ENCODE results near the gene LUM.

LUM gene

DNA sequence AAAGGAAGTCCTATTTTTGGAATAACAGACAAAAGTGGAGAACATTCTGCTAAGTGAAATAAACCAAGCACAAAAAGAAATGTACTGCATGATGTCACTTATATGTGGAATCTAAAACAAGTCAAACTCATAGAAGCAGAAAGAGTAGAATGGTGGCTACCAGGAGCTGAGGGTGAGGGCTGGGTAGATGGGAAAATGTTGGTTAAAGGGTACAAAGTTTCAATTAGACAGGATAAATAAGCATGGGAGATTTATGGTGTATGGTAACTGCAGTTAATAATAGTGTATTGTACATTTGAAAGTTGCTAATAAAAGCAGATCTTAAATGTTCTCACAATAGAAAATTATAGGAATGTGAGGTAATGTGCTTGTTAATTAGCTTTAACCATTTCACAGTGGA lies 12.8 kb downstream of the LUM start:
- Histone ChIP-seq H3K4me3 (ENCODE audit: low read length) (no peak overlapping the region), H3K79me2 (ENCODE audit: low read length) (no peaks in the 10 kb centered on the region), H3K9ac (ENCODE audit: low read length) (no peak overlapping the region), H3K36me3 (replicated peaks; ENCODE audit: insufficient read depth, low read length) (no peaks in the 10 kb centered on the region), H3K27me3 (replicated peaks; ENCODE audit: insufficient read depth, low read length) (no peaks in the 10 kb centered on the region), H3K4me1 (ENCODE audit: low read length) (peaks cover 2% of the 10 kb centered on the region; the same call in 1 of the 2 replicates), H3K9me2 (replicated peaks; ENCODE audit: insufficient read depth, low read length) (no peaks in the 10 kb centered on the region), H3F3A (ENCODE audit: insufficient read depth, low read length) (no peaks in the 10 kb centered on the region), H2AFZ (ENCODE audit: low read length) (no peak overlapping the region), H3K4me2 (ENCODE audit: low read depth, low read length) (no peak overlapping the region), H4K20me1 (ENCODE audit: insufficient read depth, low read length) (no peaks in the 10 kb centered on the region), H3K27ac (ENCODE audit: low read length) (no peak overlapping the region), H3K9me3 (replicated peaks; ENCODE audit: insufficient read depth, low read length) (no peaks in the 10 kb centered on the region)
- TF ChIP-seq EZH2 (optimal IDR thresholded peaks at IDR 0.05; ENCODE audit: low read depth, low read length) (no peak), EZH2phosphoT487 (IDR thresholded peaks at IDR 0.05; ENCODE audit: low read length) (no peak)
- TF ChIP-seq, protein P1, sequence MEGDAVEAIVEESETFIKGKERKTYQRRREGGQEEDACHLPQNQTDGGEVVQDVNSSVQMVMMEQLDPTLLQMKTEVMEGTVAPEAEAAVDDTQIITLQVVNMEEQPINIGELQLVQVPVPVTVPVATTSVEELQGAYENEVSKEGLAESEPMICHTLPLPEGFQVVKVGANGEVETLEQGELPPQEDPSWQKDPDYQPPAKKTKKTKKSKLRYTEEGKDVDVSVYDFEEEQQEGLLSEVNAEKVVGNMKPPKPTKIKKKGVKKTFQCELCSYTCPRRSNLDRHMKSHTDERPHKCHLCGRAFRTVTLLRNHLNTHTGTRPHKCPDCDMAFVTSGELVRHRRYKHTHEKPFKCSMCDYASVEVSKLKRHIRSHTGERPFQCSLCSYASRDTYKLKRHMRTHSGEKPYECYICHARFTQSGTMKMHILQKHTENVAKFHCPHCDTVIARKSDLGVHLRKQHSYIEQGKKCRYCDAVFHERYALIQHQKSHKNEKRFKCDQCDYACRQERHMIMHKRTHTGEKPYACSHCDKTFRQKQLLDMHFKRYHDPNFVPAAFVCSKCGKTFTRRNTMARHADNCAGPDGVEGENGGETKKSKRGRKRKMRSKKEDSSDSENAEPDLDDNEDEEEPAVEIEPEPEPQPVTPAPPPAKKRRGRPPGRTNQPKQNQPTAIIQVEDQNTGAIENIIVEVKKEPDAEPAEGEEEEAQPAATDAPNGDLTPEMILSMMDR (IDR thresholded peaks at IDR 0.05; ENCODE audit: low read length) = no peak
- no peak for DNase-seq

DNA sequence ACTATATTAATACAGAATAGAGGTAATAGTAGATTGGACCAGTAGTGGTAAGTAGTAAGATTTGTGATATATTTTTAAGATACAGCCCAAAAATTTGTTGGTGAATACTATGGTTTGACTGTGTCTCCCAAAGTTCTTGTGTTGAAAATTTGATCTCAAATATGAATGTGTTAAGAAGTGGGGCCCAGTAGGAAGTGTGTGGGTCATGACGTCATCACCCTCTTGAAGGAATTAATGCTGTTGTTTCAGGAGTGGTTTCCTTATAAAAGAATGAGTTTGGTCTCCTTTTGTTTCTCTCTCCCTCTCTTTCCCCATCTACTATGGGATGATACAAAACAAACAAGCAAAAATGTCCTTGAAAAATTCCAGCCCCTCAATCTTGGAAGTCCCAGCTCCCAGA lies 16.3 kb downstream of the LUM start:
- no peak for DNase-seq
- H3K9me3 ChIP-seq (replicated peaks; ENCODE audit: insufficient read depth, low read length) = no peaks in the 10 kb centered on the region
- H3K9ac ChIP-seq (ENCODE audit: low read length) = no peak overlapping the region
- H3K4me2 ChIP-seq (ENCODE audit: low read depth, low read length) = no peak overlapping the region
- no peak overlapping the region for H3K4me3 ChIP-seq (ENCODE audit: low read length)
- no peaks in the 10 kb centered on the region for H3K27me3 ChIP-seq (replicated peaks; ENCODE audit: insufficient read depth, low read length)
- H3K4me1 ChIP-seq (ENCODE audit: low read length) = no peaks in the 10 kb centered on the region
- H2AFZ ChIP-seq (ENCODE audit: low read length) = no peak overlapping the region
- no peaks in the 10 kb centered on the region for H3K79me2 ChIP-seq (ENCODE audit: low read length)
- no peak for TF ChIP-seq EZH2phosphoT487 (IDR thresholded peaks at IDR 0.05; ENCODE audit: low read length)
- TF ChIP-seq, protein P1 (IDR thresholded peaks at IDR 0.05; ENCODE audit: low read length) = no peak
- H3F3A ChIP-seq (ENCODE audit: insufficient read depth, low read length) = no peaks in the 10 kb centered on the region
- no peaks in the 10 kb centered on the region for H3K36me3 ChIP-seq (replicated peaks; ENCODE audit: insufficient read depth, low read length)
- no peak overlapping the region for H3K27ac ChIP-seq (ENCODE audit: low read length)
- no peaks in the 10 kb centered on the region for H4K20me1 ChIP-seq (ENCODE audit: insufficient read depth, low read length)
- H3K9me2 ChIP-seq (replicated peaks; ENCODE audit: insufficient read depth, low read length) = no peaks in the 10 kb centered on the region

DNA sequence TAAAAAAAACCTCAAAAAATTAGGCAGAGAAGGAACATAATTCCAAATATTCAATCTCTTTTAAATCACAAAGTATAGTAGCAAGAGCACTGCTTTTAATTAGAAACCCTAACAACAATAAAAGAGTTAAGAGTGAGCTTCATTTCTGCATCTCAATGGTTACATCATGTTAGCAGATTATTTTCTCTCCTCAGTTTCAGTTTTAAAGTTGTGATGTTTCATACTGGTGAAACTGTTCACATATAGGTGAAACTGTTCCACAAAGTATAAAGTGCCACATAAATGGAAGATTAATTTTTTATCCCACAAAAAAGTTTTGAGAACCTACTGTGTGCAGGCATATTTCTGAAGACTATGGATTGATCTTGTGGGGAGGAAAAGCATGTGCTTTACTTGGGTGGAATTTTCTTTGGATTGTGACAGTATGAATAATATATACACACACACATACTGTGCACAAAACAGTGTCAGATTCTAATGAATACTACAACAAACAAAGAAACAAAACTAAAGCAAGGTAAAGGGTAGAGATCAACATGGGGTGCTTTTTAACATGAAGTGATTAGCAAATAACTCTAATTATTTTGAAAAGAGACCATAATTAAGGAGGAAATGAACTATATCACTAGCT lies 17.1 kb downstream of the LUM start:
- DNase-seq = peak; percentile 25
- no peaks in the 10 kb centered on the region for H3K27me3 ChIP-seq (replicated peaks; ENCODE audit: insufficient read depth, low read length)
- no peaks in the 10 kb centered on the region for H3K9me3 ChIP-seq (replicated peaks; ENCODE audit: insufficient read depth, low read length)
- H3K27ac ChIP-seq (ENCODE audit: low read length) = no peak overlapping the region
- H2AFZ ChIP-seq (ENCODE audit: low read length) = no peak overlapping the region
- H3K4me2 ChIP-seq (ENCODE audit: low read depth, low read length) = peak overlapping the region; percentile 16; the same call in 1 of the 2 replicates
- no peak overlapping the region for H3K9ac ChIP-seq (ENCODE audit: low read length)
- H3K36me3 ChIP-seq (replicated peaks; ENCODE audit: insufficient read depth, low read length) = no peaks in the 10 kb centered on the region
- no peaks in the 10 kb centered on the region for H3F3A ChIP-seq (ENCODE audit: insufficient read depth, low read length)
- H3K79me2 ChIP-seq (ENCODE audit: low read length) = no peaks in the 10 kb centered on the region
- no peaks in the 10 kb centered on the region for H4K20me1 ChIP-seq (ENCODE audit: insufficient read depth, low read length)
- TF ChIP-seq EZH2 (optimal IDR thresholded peaks at IDR 0.05; ENCODE audit: low read depth, low read length) (no peak), EZH2phosphoT487 (IDR thresholded peaks at IDR 0.05; ENCODE audit: low read length) (no peak)
- TF ChIP-seq, protein P1 (IDR thresholded peaks at IDR 0.05; ENCODE audit: low read length) = no peak
- no peak overlapping the region for H3K4me3 ChIP-seq (ENCODE audit: low read length)
- H3K9me2 ChIP-seq (replicated peaks; ENCODE audit: insufficient read depth, low read length) = no peaks in the 10 kb centered on the region
- H3K4me1 ChIP-seq (ENCODE audit: low read length) = no peaks in the 10 kb centered on the region

All from MM.1S (cell line).